Measurements from ENCODE around the gene POLR3G. TPM values are rescaled to one million over a fixed set of nuclear protein-coding genes. Genes with fewer than 3 reads are reported as not detected.
A peak's percentile ranks its signal among the peaks of the same experiment; 100 is the strongest.

The POLR3G gene
- total RNA-seq, 1 experiment from 2014 or later = 73.6 TPM

GRCh38 chr5:90503596-90503995 is 28.9 kb downstream of the POLR3G start:
- no peak overlapping the region for H2AK5ac ChIP-seq (ENCODE audit: insufficient read length, low read length)
- no peak overlapping the region for H2BK120ac ChIP-seq (ENCODE audit: low read depth, low read length, poor library complexity, severe bottlenecking)
- H3K79me2 ChIP-seq (ENCODE audit: insufficient read depth, low read length) = no peaks in the 10 kb centered on the region
- H3K23me2 ChIP-seq (ENCODE audit: insufficient read length, low read depth, low read length, poor library complexity, severe bottlenecking) = no peaks in the 10 kb centered on the region
- Mint-ChIP-seq H3K9me3 (no peaks in the 10 kb centered on the region), H3K27me3 (ENCODE audit: low read depth) (no peaks in the 10 kb centered on the region), H3K4me1 (no peaks in the 10 kb centered on the region), H3K4me3 (no peak overlapping the region), H3K27ac (peak overlapping the region in 1 of 3 experiments; percentile 67; a peak in 2 of 7 replicates), H3K36me3 (ENCODE audit: insufficient read depth in 1 of 3, low read depth in 3 of 3) (peaks cover 24 to 45% (median 31%) of the 10 kb centered on the region in 3 experiments; a peak in 6 of 7 replicates)
- no peaks in the 10 kb centered on the region for H3K27me3 ChIP-seq (ENCODE audit: insufficient read depth, low read length)
- H3K23ac ChIP-seq (ENCODE audit: insufficient read length, low read depth, low read length) = no peak overlapping the region
- no peak overlapping the region for H3K14ac ChIP-seq (ENCODE audit: insufficient read depth, low read length)
- no peak overlapping the region for H3K56ac ChIP-seq (ENCODE audit: insufficient read length, low read depth, low read length)
- H2BK20ac ChIP-seq (ENCODE audit: low read depth, low read length, poor library complexity, severe bottlenecking) = no peak overlapping the region
- no peak overlapping the region for H3T11ph ChIP-seq (ENCODE audit: low read length)
- H3K9ac ChIP-seq (ENCODE audit: extremely low read depth, insufficient read length, low read length) = no peak overlapping the region
- no peak overlapping the region for H3K4me2 ChIP-seq (ENCODE audit: insufficient read depth, insufficient read length, low read length)
- no peak overlapping the region for H3K18ac ChIP-seq (ENCODE audit: insufficient read length, low read depth, low read length)
- H2AFZ ChIP-seq (ENCODE audit: low read length) = no peak overlapping the region
- H4K20me1 ChIP-seq (ENCODE audit: control insufficient read depth, insufficient read depth, insufficient read length) = no peaks in the 10 kb centered on the region
- H2BK5ac ChIP-seq (ENCODE audit: insufficient read length, low read length) = no peak overlapping the region
- H4K8ac ChIP-seq (replicated peaks; ENCODE audit: insufficient read length, low read depth, low read length) = no peak overlapping the region
- H3K4me1 ChIP-seq (ENCODE audit: insufficient read depth, low read length) = no peaks in the 10 kb centered on the region
- no peak overlapping the region for H4K5ac ChIP-seq (ENCODE audit: insufficient read length, low read depth, low read length)
- H3K9me3 ChIP-seq (ENCODE audit: control insufficient read depth, low read depth, low read length) = no peaks in the 10 kb centered on the region
- H3K4ac ChIP-seq (ENCODE audit: low read depth, low read length) = no peak overlapping the region
- H2BK12ac ChIP-seq (ENCODE audit: insufficient read length, low read depth, low read length) = no peak overlapping the region
- no peak overlapping the region for H2BK15ac ChIP-seq (ENCODE audit: low read depth, low read length)
- H3K79me1 ChIP-seq (ENCODE audit: insufficient read depth, low read depth, low read length, poor library complexity, severe bottlenecking) = peaks cover 2% of the 10 kb centered on the region
- H4K91ac ChIP-seq (ENCODE audit: insufficient read length, low read depth, low read length) = no peak overlapping the region
- DNase-seq = no peak
- no CpG with 5 or more reads among the region's 1 CpG for WGBS (ENCODE audit: extremely low coverage, insufficient read length, low lambda C conversion rate)
- no peak overlapping the region for H3K27ac ChIP-seq (ENCODE audit: insufficient read length, low read depth, low read length)
- no peak for TF ChIP-seq CTCF (conservative IDR thresholded peaks at IDR 0.05)
